Trophoblast cell (in vitro differentiated cells and primary cell): ENCODE results near the gene ZNF512.

Source experiments
- DNase-seq, 2 donors: peaks; one replicate each; pipeline ENCODE4 v3.0.0-alpha.2; 2016
- H2AFZ ChIP-seq: 2 replicates; pipeline ENCODE4 v1.6.1; 2013; ENCODE audit warnings: low read length, moderate library complexity, mild to moderate bottlenecking; ENCODE audit not compliant: insufficient read depth, poor library complexity
- H2AK5ac ChIP-seq: 2 replicates; pipeline ENCODE4 v1.6.1; 2013; ENCODE audit warnings: mild to moderate bottlenecking, low read length
- H2BK120ac ChIP-seq: 2 replicates; pipeline ENCODE4 v1.6.1; 2013; ENCODE audit warnings: low read length, mild to moderate bottlenecking, moderate library complexity; ENCODE audit not compliant: insufficient read depth, poor library complexity
- H2BK12ac ChIP-seq: 2 replicates; pipeline ENCODE4 v1.6.1; 2013; ENCODE audit warnings: mild to moderate bottlenecking, low read length, moderate library complexity
- H2BK5ac ChIP-seq: 2 replicates; pipeline ENCODE4 v1.6.1; 2013; ENCODE audit warnings: low read length, low read depth, moderate library complexity, mild to moderate bottlenecking; ENCODE audit not compliant: poor library complexity
- H3K14ac ChIP-seq: 2 replicates; pipeline ENCODE4 v1.6.1; 2013; ENCODE audit warnings: mild to moderate bottlenecking, low read length
- H3K18ac ChIP-seq: 2 replicates; pipeline ENCODE4 v1.6.1; 2013; ENCODE audit warnings: mild to moderate bottlenecking, low read length
- H3K23ac ChIP-seq: 2 replicates; pipeline ENCODE4 v1.6.1; 2013; ENCODE audit warnings: low read length
- H3K27ac ChIP-seq: 2 replicates; pipeline ENCODE4 v1.5.1; 2013; ENCODE audit warnings: low read depth, mild to moderate bottlenecking, inconsistent platforms, low read length, moderate library complexity
- H3K27me3 ChIP-seq: 2 replicates; pipeline ENCODE4 v1.6.1; 2013; ENCODE audit warnings: inconsistent platforms, mild to moderate bottlenecking, low read length, moderate library complexity; ENCODE audit not compliant: insufficient read depth
- H3K36me3 ChIP-seq, 2 experiments: 1 replicate in 1 of 2; 2 replicates in 1 of 2; pipeline ENCODE4 v1.6.1; 2013; ENCODE audit warnings: low read length in 2 of 2, mild to moderate bottlenecking in 2 of 2, moderate library complexity in 1 of 2; ENCODE audit not compliant: insufficient read depth in 2 of 2, control insufficient read depth in 1 of 2
- H3K4ac ChIP-seq: 2 replicates; pipeline ENCODE4 v1.6.1; 2013; ENCODE audit warnings: low read depth, mild to moderate bottlenecking, low read length, moderate library complexity
- H3K4me1 ChIP-seq, 2 experiments: 1 replicate in 1 of 2; 2 replicates in 1 of 2; pipeline ENCODE4 v1.6.1; 2013; ENCODE audit warnings: low read length in 2 of 2, mild to moderate bottlenecking in 2 of 2, moderate library complexity in 1 of 2; ENCODE audit not compliant: insufficient read depth in 2 of 2, control insufficient read depth in 1 of 2
- H3K4me2 ChIP-seq: 2 replicates; pipeline ENCODE4 v1.6.1; 2013; ENCODE audit warnings: inconsistent platforms, mild to moderate bottlenecking, low read length, moderate library complexity
- H3K4me3 ChIP-seq: 2 replicates; pipeline ENCODE4 v1.5.1; 2013; ENCODE audit warnings: mild to moderate bottlenecking, low read depth, low read length, inconsistent platforms
- H3K79me1 ChIP-seq: one replicate; pipeline ENCODE4 v1.6.1; 2013; ENCODE audit warnings: low read length
- H3K79me2 ChIP-seq: 2 replicates; pipeline ENCODE4 v1.6.1; 2013; ENCODE audit warnings: low read length, mild to moderate bottlenecking; ENCODE audit not compliant: control insufficient read depth, insufficient read depth, poor library complexity
- H3K9ac ChIP-seq: 2 replicates; pipeline ENCODE4 v1.6.1; 2013; ENCODE audit warnings: mild to moderate bottlenecking, low read length
- H3K9me3 ChIP-seq: 2 replicates; pipeline ENCODE4 v1.6.1; 2013; ENCODE audit warnings: low read depth, mild to moderate bottlenecking, control low read depth, inconsistent platforms, low read length; ENCODE audit not compliant: insufficient read depth
- H4K12ac ChIP-seq: 2 replicates; pipeline ENCODE4 v1.6.1; 2013; ENCODE audit warnings: low read depth, mild to moderate bottlenecking, low read length, moderate library complexity
- H4K8ac ChIP-seq: 2 replicates; pipeline ENCODE4 v1.6.1; 2013; ENCODE audit warnings: low read depth, mild to moderate bottlenecking, low read length, moderate library complexity
- H4K91ac ChIP-seq: one replicate; pipeline ENCODE4 v1.6.1; 2013; ENCODE audit warnings: low read depth, mild to moderate bottlenecking, low read length, moderate library complexity
- WGBS: extraction: QIAGEN DNeasy Blood & Tissue Kit; methylation state at CpG from one replicate; pipeline ENCODE4 v1.1.7; 2013; ENCODE audit warnings: missing lambda C conversion rate; ENCODE audit not compliant: insufficient read length, insufficient coverage; ENCODE audit errors: extremely low coverage; 5-methylcytosine and 5-hydroxymethylcytosine counted together

Gene ZNF512

GRCh38 chr2:27638709-27639108, 55.9 kb downstream of the ZNF512 start:
- H3K14ac ChIP-seq: no peak overlapping the region
- H3K4ac ChIP-seq: no peak overlapping the region
- DNase-seq: no peak
- H3K4me2 ChIP-seq: no peak overlapping the region
- H3K27me3 ChIP-seq: no peaks in the 10 kb centered on the region
- H3K36me3 ChIP-seq: peaks cover 21 to 39% of the 10 kb centered on the region in 2 experiments
- H3K23ac ChIP-seq: no peak overlapping the region
- H2BK12ac ChIP-seq: no peak overlapping the region
- H3K27ac ChIP-seq: no peak overlapping the region
- H2BK5ac ChIP-seq: no peak overlapping the region
- H3K4me3 ChIP-seq: no peak overlapping the region
- no peak overlapping the region for H4K12ac ChIP-seq
- no peak overlapping the region for H2BK120ac ChIP-seq
- no peak overlapping the region for H2AFZ ChIP-seq
- H3K4me1 ChIP-seq: no peaks in the 10 kb centered on the region
- H3K79me1 ChIP-seq: no peaks in the 10 kb centered on the region
- H2AK5ac ChIP-seq: no peak overlapping the region
- no CpG with 5 or more reads among the region's 3 CpGs for WGBS
- H3K79me2 ChIP-seq: no peaks in the 10 kb centered on the region
- no peak overlapping the region for H4K8ac ChIP-seq
- H4K91ac ChIP-seq: no peak overlapping the region
- no peak overlapping the region for H3K18ac ChIP-seq
- H3K9ac ChIP-seq: no peak overlapping the region
- no peaks in the 10 kb centered on the region for H3K9me3 ChIP-seq

- Histone ChIP-seq H3K27ac (no peak overlapping the region), H2AK5ac (no peak overlapping the region), H3K27me3 (no peaks in the 10 kb centered on the region), H2BK5ac (no peak overlapping the region), H3K36me3 (peaks cover 22 to 35% of the 10 kb centered on the region in 2 experiments), H2BK12ac (no peak overlapping the region), H3K4ac (no peak overlapping the region), H3K9me3 (no peaks in the 10 kb centered on the region), H3K4me2 (no peak overlapping the region), H2BK120ac (no peak overlapping the region), H3K79me2 (no peaks in the 10 kb centered on the region), H3K14ac (no peak overlapping the region), H3K4me3 (no peak overlapping the region), H4K8ac (no peak overlapping the region), H4K91ac (no peak overlapping the region), H3K9ac (no peak overlapping the region), H4K12ac (no peak overlapping the region), H3K23ac (no peak overlapping the region), H3K4me1 (no peaks in the 10 kb centered on the region), H3K18ac (no peak overlapping the region), H2AFZ (no peak overlapping the region), H3K79me1 (no peaks in the 10 kb centered on the region)
- no CpG with 5 or more reads among the region's 2 CpGs for WGBS
- no peak for DNase-seq
These were observed 57.9 kb downstream of the ZNF512 start for GRCh38 chr2:27640722-27641245.

GRCh38 chr2:27645197-27645596, 62.4 kb downstream of the ZNF512 start:
- no peak for DNase-seq
- no peaks in the 10 kb centered on the region for H3K79me2 ChIP-seq
- H3K4ac ChIP-seq: no peak overlapping the region
- no peaks in the 10 kb centered on the region for H3K9me3 ChIP-seq
- peaks cover 25 to 36% of the 10 kb centered on the region in 2 experiments for H3K36me3 ChIP-seq
- H3K18ac ChIP-seq: no peak overlapping the region
- H3K79me1 ChIP-seq: no peaks in the 10 kb centered on the region
- H3K14ac ChIP-seq: no peak overlapping the region
- H2AFZ ChIP-seq: no peak overlapping the region
- no peak overlapping the region for H2BK12ac ChIP-seq
- H3K23ac ChIP-seq: no peak overlapping the region
- H3K4me3 ChIP-seq: no peak overlapping the region
- no peak overlapping the region for H2AK5ac ChIP-seq
- no peak overlapping the region for H4K12ac ChIP-seq
- H2BK5ac ChIP-seq: no peak overlapping the region
- H3K27me3 ChIP-seq: no peaks in the 10 kb centered on the region
- no peak overlapping the region for H2BK120ac ChIP-seq
- no peak overlapping the region for H4K8ac ChIP-seq
- H4K91ac ChIP-seq: no peak overlapping the region
- no peak overlapping the region for H3K4me2 ChIP-seq
- H3K4me1 ChIP-seq: no peaks in the 10 kb centered on the region
- no peak overlapping the region for H3K27ac ChIP-seq
- no peak overlapping the region for H3K9ac ChIP-seq

GRCh38 chr2:27647289-27647688, 64.4 kb downstream of the ZNF512 start:
- Histone ChIP-seq H3K9me3 (no peaks in the 10 kb centered on the region), H2AFZ (no peak overlapping the region), H3K4me2 (no peak overlapping the region), H4K8ac (no peak overlapping the region), H3K36me3 (peaks cover 21 to 35% of the 10 kb centered on the region in 2 experiments), H3K23ac (no peak overlapping the region), H2BK120ac (no peak overlapping the region), H3K27me3 (no peaks in the 10 kb centered on the region), H3K18ac (no peak overlapping the region), H2AK5ac (no peak overlapping the region), H3K4me1 (no peaks in the 10 kb centered on the region), H3K79me1 (no peaks in the 10 kb centered on the region), H3K4ac (no peak overlapping the region), H3K27ac (no peak overlapping the region), H2BK5ac (no peak overlapping the region), H3K4me3 (no peak overlapping the region), H3K79me2 (no peaks in the 10 kb centered on the region), H3K9ac (no peak overlapping the region), H4K91ac (no peak overlapping the region), H2BK12ac (no peak overlapping the region), H4K12ac (no peak overlapping the region), H3K14ac (no peak overlapping the region)
- no peak for DNase-seq
